GM21529 (cell line): Measurements from ENCODE around the gene TMEM107.

Experiments
- ATAC-seq: cut with Tn5 transposase; IDR thresholded peaks from one replicate; pipeline ENCODE4 v1.9.1; 2021; ENCODE audit not compliant: unreplicated experiment

TMEM107 gene

GRCh38 chr17:8162997-8163977 lies 12.9 kb downstream of the TMEM107 start:
- ATAC-seq, result no peak

GRCh38 chr17:8162233-8162996 lies 13.8 kb downstream of the TMEM107 start, which contains the start of gene VAMP2:
TSS of gene VAMP2 (minus strand) at chr17:8162948. CDS start at chr17:8162879, 69 bp downstream.
- no peak for ATAC-seq

GRCh38 chr17:8161289-8162232 lies 14.6 kb downstream of the TMEM107 start:
- no peak for ATAC-seq

- no peak for ATAC-seq
These were observed 15.4 kb downstream of the TMEM107 start for GRCh38 chr17:8160741-8161221.

- ATAC-seq, result no peak
These were observed 16.0 kb downstream of the TMEM107 start for GRCh38 chr17:8160224-8160577.

- ATAC-seq, result no peak
These were observed 16.5 kb downstream of the TMEM107 start for GRCh38 chr17:8159459-8160223.

- ATAC-seq, result no peak
These were observed 17.2 kb downstream of the TMEM107 start for GRCh38 chr17:8159032-8159400.

- ATAC-seq, result no peak
These were observed 17.7 kb downstream of the TMEM107 start for GRCh38 chr17:8158267-8159031.

- peak; percentile 69 for ATAC-seq
These were observed 19.8 kb downstream of the TMEM107 start for GRCh38 chr17:8156246-8156992.

GRCh38 chr17:8155996-8156245 lies 20.3 kb downstream of the TMEM107 start:
- no peak for ATAC-seq

- no peak for ATAC-seq
These were observed 20.8 kb downstream of the TMEM107 start for GRCh38 chr17:8155231-8155995.

GRCh38 chr17:8154608-8155155 lies 21.5 kb downstream of the TMEM107 start:
- ATAC-seq, result no peak

GRCh38 chr17:8153957-8154607 lies 22.1 kb downstream of the TMEM107 start:
- ATAC-seq, result no peak

GRCh38 chr17:8153525-8153956 lies 22.6 kb downstream of the TMEM107 start:
- ATAC-seq, result no peak

- ATAC-seq, result no peak
These were observed 23.1 kb downstream of the TMEM107 start for GRCh38 chr17:8153031-8153451.

GRCh38 chr17:8152112-8152775 lies 23.9 kb downstream of the TMEM107 start, which contains the start of gene PER1:
TSS of gene PER1 (minus strand) at chr17:8152404. CDS start at chr17:8150706, 1,698 bp downstream.
- no peak for ATAC-seq
